HEK293 (cell line): ENCODE results near the gene CDK14.

Experiments used
- CTCF ChIA-PET: fragments of 350-600 bp; formaldehyde crosslinking; extraction: SDS; loops from one replicate; lab custom pipeline; 2021; ENCODE audit warnings: antibody characterized with exemption; lab: Yijun Ruan, JAX
- POLR2A ChIA-PET: fragments of 300-600 bp; formaldehyde crosslinking; extraction: SDS; loops from one replicate; lab custom pipeline; 2020; ENCODE audit warnings: antibody characterized with exemption, inconsistent platforms; lab: Yijun Ruan, JAX
- H3K27ac ChIP-seq: fragments of 200-500 bp; sonication (Bioruptor generic); 2 replicates; pipeline ENCODE4 v1.5.1; 2014; ENCODE audit warnings: low read depth, low read length, control low read depth, inconsistent platforms; ENCODE audit errors: extremely low read depth
- H3K36me3 ChIP-seq, 2 experiments: fragments of 200-500 bp in 1 of 2; sonication (Bioruptor generic) in 1 of 2; 1 replicate in 1 of 2; 2 replicates in 1 of 2; pipeline ENCODE4 v1.5.1; 2014 to 2017; ENCODE audit warnings: inconsistent platforms in 2 of 2, low read length in 2 of 2; ENCODE audit not compliant: control insufficient read depth in 2 of 2, insufficient read depth in 1 of 2
- H3K4me1 ChIP-seq: fragments of 200-500 bp; sonication (Bioruptor generic); 2 replicates; pipeline ENCODE4 v1.5.1; 2014; ENCODE audit warnings: mild to moderate bottlenecking, low read length, inconsistent platforms; ENCODE audit not compliant: control insufficient read depth, insufficient read depth
- H3K4me3 ChIP-seq: 2 replicates; pipeline ENCODE4 v1.5.1; 2011; ENCODE audit warnings: low read depth, mild to moderate bottlenecking, control low read depth, low read length, moderate library complexity
- H3K9me3 ChIP-seq: fragments of 200-500 bp; sonication (Bioruptor generic); 2 replicates; pipeline ENCODE4 v1.5.1; 2014; ENCODE audit warnings: low read depth, low read length, inconsistent platforms; ENCODE audit not compliant: control insufficient read depth, insufficient read depth
- GFI1B ChIP-seq: fragments of 450-650 bp; formaldehyde crosslinking; IDR thresholded peaks from 2 replicates; pipeline ENCODE4 v1.5.1; 2016; ENCODE audit warnings: missing biosample characterization, missing genetic modification characterization
- OSR2 ChIP-seq: fragments of 450-650 bp; formaldehyde crosslinking; IDR thresholded peaks from 2 replicates; pipeline ENCODE4 v1.5.1; 2016; ENCODE audit warnings: missing biosample characterization, missing genetic modification characterization
- ZFP3 ChIP-seq: fragments of 450-650 bp; formaldehyde crosslinking; IDR thresholded peaks from 2 replicates; pipeline ENCODE4 v1.5.1; 2016; ENCODE audit warnings: low read depth, missing biosample characterization, missing genetic modification characterization
- ZNF146 ChIP-seq: fragments of 450-650 bp; formaldehyde crosslinking; IDR thresholded peaks from 2 replicates; pipeline ENCODE4 v1.5.1; 2016; ENCODE audit warnings: missing biosample characterization, missing genetic modification characterization
- ZNF157 ChIP-seq: fragments of 450-650 bp; formaldehyde crosslinking; IDR thresholded peaks from 2 replicates; pipeline ENCODE4 v1.5.1; 2016; ENCODE audit warnings: missing biosample characterization, missing genetic modification characterization
- ZNF174 ChIP-seq: fragments of 450-650 bp; formaldehyde crosslinking; IDR thresholded peaks from 2 replicates; pipeline ENCODE4 v1.5.0; 2017; ENCODE audit warnings: missing biosample characterization, mild to moderate bottlenecking, missing genetic modification characterization
- ZNF19 ChIP-seq: fragments of 450-650 bp; formaldehyde crosslinking; IDR thresholded peaks from 2 replicates; pipeline ENCODE4; 2016; ENCODE audit warnings: missing biosample characterization, missing genetic modification characterization, low read depth
- ZNF202 ChIP-seq: fragments of 450-650 bp; formaldehyde crosslinking; IDR thresholded peaks from 2 replicates; pipeline ENCODE4 v1.5.1; 2016; ENCODE audit warnings: missing biosample characterization, missing genetic modification characterization, borderline replicate concordance
- ZNF211 ChIP-seq: fragments of 450-650 bp; formaldehyde crosslinking; IDR thresholded peaks from 2 replicates; pipeline ENCODE4 v1.5.1; 2016; ENCODE audit warnings: low read depth, missing biosample characterization, missing genetic modification characterization
- ZNF274 ChIP-seq, 2 experiments: fragments of 200-500 bp in 1 of 2; fragments of 450-650 bp in 1 of 2; sonication (Bioruptor generic) in 1 of 2; formaldehyde crosslinking in 1 of 2; IDR thresholded peaks; 2 replicates each; pipeline versions ENCODE4 v1.5.1 to v1.6.1; 2014 to 2016; ENCODE audit warnings: borderline replicate concordance in 1 of 2, inconsistent platforms in 1 of 2, low read length in 1 of 2, missing biosample characterization in 1 of 2, missing genetic modification characterization in 1 of 2
- ZNF530 ChIP-seq: fragments of 450-650 bp; formaldehyde crosslinking; IDR thresholded peaks from 2 replicates; pipeline ENCODE4 v1.5.1; 2016; ENCODE audit warnings: low read depth, missing biosample characterization, missing genetic modification characterization
- ZNF548 ChIP-seq: fragments of 450-650 bp; formaldehyde crosslinking; IDR thresholded peaks from 2 replicates; pipeline ENCODE4 v1.5.1; 2016; ENCODE audit warnings: missing biosample characterization, missing genetic modification characterization
- ZNF560 ChIP-seq: fragments of 450-650 bp; formaldehyde crosslinking; IDR thresholded peaks from 2 replicates; pipeline ENCODE4 v1.5.1; 2017; ENCODE audit warnings: missing biosample characterization, missing genetic modification characterization, borderline replicate concordance
- ZNF747 ChIP-seq: fragments of 450-650 bp; formaldehyde crosslinking; IDR thresholded peaks from 2 replicates; pipeline ENCODE4 v1.5.1; 2016; ENCODE audit warnings: missing biosample characterization, missing genetic modification characterization
- ZSCAN16 ChIP-seq: fragments of 450-650 bp; formaldehyde crosslinking; IDR thresholded peaks from 2 replicates; pipeline ENCODE4 v1.5.1; 2016; ENCODE audit warnings: missing biosample characterization, missing genetic modification characterization
- ZSCAN30 ChIP-seq: fragments of 450-650 bp; IDR thresholded peaks from 2 replicates; pipeline ENCODE4 v1.5.1; 2018; ENCODE audit warnings: missing biosample characterization, mild to moderate bottlenecking, missing genetic modification characterization, moderate library complexity
- ZXDB ChIP-seq: fragments of 450-650 bp; formaldehyde crosslinking; IDR thresholded peaks from 2 replicates; pipeline ENCODE4 v1.5.1; 2016; ENCODE audit warnings: missing biosample characterization, missing genetic modification characterization
- TF ChIP-seq, protein P1 (sequence below): fragments of 450-650 bp; formaldehyde crosslinking; IDR thresholded peaks from 2 replicates; pipeline ENCODE4 v1.5.1; 2016; ENCODE audit warnings: missing biosample characterization, missing genetic modification characterization, borderline replicate concordance
- TF ChIP-seq, protein P2 (sequence below): fragments of 450-650 bp; formaldehyde crosslinking; IDR thresholded peaks from 2 replicates; pipeline ENCODE4 v1.5.1; 2016; ENCODE audit warnings: missing biosample characterization, missing genetic modification characterization
- TF ChIP-seq, protein P3 (sequence below): fragments of 450-650 bp; formaldehyde crosslinking; IDR thresholded peaks from 2 replicates; pipeline ENCODE4 v1.5.1; 2016; ENCODE audit warnings: missing biosample characterization, missing genetic modification characterization
- TF ChIP-seq, protein P4 (sequence below): IDR thresholded peaks from 2 replicates; pipeline ENCODE4 v1.6.1; 2011; ENCODE audit warnings: mild to moderate bottlenecking, low read depth, low read length, borderline replicate concordance
- TF ChIP-seq, protein P5 (sequence below): fragments of 450-650 bp; formaldehyde crosslinking; IDR thresholded peaks from 2 replicates; pipeline ENCODE4 v1.5.1; 2016; ENCODE audit warnings: missing biosample characterization, missing genetic modification characterization

The CDK14 gene

DNA sequence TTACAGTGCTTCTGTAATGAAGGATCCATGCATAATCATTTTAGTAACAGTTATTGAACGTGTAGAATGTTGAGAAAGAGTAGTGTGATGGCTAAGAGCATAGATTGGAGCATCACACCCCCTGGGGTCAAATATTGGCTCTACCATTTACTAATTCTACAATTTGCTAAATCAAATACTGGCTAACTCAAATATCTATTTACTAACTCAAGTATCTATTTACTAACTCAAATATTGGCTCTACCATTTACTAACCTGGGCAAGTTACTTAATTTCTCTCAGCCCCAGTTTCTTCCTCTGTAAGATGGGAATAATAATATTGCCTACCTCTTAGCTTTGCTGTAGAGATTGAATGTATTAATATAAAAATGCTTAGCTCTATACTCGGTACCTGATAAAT is 64.0 kb downstream of the CDK14 start:
- Histone ChIP-seq H3K9me3 (no peaks in the 10 kb centered on the region), H3K36me3 (no peaks in the 10 kb centered on the region), H3K27ac (no peak overlapping the region), H3K4me3 (no peak overlapping the region), H3K4me1 (no peaks in the 10 kb centered on the region)
- TF ChIP-seq ZSCAN16 (tag by site-specific recombination) (no peak), ZSCAN30 (no peak)
- TF ChIP-seq, protein P1, sequence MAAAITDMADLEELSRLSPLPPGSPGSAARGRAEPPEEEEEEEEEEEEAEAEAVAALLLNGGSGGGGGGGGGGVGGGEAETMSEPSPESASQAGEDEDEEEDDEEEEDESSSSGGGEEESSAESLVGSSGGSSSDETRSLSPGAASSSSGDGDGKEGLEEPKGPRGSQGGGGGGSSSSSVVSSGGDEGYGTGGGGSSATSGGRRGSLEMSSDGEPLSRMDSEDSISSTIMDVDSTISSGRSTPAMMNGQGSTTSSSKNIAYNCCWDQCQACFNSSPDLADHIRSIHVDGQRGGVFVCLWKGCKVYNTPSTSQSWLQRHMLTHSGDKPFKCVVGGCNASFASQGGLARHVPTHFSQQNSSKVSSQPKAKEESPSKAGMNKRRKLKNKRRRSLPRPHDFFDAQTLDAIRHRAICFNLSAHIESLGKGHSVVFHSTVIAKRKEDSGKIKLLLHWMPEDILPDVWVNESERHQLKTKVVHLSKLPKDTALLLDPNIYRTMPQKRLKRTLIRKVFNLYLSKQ (tag by site-specific recombination): no peak
- CTCF ChIA-PET: interaction anchor here (0.6 kb wide), 1 partner anchor 369 kb away, joined by 5 read pairs; no protein-coding TSS in a partner anchor
- POLR2A ChIA-PET: no interaction called here

DNA sequence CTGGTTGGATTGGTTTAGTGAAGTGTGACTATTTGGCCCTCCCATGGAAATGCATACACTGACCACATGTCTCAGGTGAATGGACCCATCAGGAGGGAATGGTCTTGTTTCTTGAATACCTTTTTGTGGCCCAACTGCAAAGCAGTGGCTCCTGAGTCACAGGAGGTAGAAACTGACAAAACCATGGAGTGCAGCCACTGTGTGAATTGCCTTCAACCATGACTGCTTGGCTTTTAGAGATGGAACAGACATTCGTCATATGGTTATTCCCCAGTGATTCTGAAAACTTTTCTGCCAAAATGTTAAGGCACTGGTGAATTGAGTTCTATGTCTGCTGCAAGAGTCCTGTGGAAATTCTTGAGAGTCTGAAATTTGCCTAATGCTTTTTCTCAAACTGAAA is 64.7 kb downstream of the CDK14 start:
- ChIA-PET CTCF (interaction anchor here (1.0 kb wide), 1 partner anchor 32 kb away, joined by 3 read pairs; no protein-coding TSS in a partner anchor), POLR2A (no interaction called here)
- no peak overlapping the region for H3K4me3 ChIP-seq
- no peaks in the 10 kb centered on the region for H3K4me1 ChIP-seq
- H3K36me3 ChIP-seq: no peaks in the 10 kb centered on the region
- no peaks in the 10 kb centered on the region for H3K9me3 ChIP-seq
- no peak overlapping the region for H3K27ac ChIP-seq
- TF ChIP-seq ZNF202 (tag by site-specific recombination): no peak
- 0 out of 2 replicates have a peak, but pooled peaks have one; percentile 16 for TF ChIP-seq OSR2 (tag by site-specific recombination)

DNA sequence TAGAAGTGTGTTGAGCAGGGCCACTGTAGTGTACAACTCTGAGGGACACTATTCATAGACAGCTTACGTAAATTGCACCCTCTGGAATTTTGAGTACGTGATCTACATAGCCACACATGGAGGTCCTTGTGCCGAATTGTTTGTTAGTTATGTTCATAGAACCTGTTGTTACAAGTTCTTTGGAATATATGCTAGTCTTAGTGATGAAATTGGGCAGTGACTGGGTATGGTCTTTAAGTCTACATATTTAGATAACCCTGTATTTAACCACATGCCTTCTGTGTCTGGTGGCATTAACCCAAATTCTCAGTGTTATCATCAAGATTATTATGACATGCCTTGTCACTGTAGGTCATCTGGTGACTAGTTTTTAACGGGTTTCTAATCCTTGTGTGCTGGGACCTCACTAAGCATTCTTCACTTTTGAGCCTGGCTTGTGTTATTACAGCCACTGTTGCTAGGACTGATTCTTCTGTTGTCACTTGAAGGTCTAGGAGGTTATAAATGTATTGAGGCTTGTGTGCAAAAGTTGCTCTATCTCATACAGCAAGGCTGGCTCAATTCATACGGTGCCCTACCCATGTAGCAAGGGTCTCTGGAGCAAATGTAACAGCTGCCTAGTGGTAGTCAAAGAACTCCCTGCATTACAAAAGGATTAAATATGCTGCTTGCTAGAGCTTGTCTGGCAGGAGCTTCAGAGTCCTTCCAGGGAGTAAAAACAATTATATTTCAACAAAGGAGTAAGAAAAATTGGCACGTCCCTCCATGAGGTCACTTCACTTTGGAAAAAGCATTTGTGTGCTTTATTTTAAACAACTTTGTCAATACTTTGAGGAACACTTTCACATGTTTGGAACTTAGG is 65.4 kb downstream of the CDK14 start:
- no peak overlapping the region for H3K4me3 ChIP-seq
- H3K36me3 ChIP-seq: no peaks in the 10 kb centered on the region
- no peaks in the 10 kb centered on the region for H3K4me1 ChIP-seq
- no peak overlapping the region for H3K27ac ChIP-seq
- CTCF ChIA-PET: interaction anchor here (1.0 kb wide), 1 partner anchor 33 kb away, joined by 3 read pairs; no protein-coding TSS in a partner anchor
- POLR2A ChIA-PET: no interaction called here
- H3K9me3 ChIP-seq: no peaks in the 10 kb centered on the region
- TF ChIP-seq ZNF19 (no peak), ZNF157 (tag by site-specific recombination) (no peak), ZNF560 (no peak), ZNF530 (tag by site-specific recombination) (no peak), ZNF174 (tag by site-specific recombination) (no peak), ZFP3 (tag by site-specific recombination) (no peak), ZNF211 (tag by site-specific recombination) (no peak), GFI1B (tag by site-specific recombination) (no peak), ZNF747 (tag by site-specific recombination) (no peak), ZNF146 (tag by site-specific recombination) (no peak), ZNF274 (IDR thresholded peaks at IDR 0.05; ENCODE audit: low read length) (no peak), ZNF274 (tag by site-specific recombination; IDR thresholded peaks at IDR 0.05; ENCODE audit: borderline replicate concordance) (no peak), ZNF202 (tag by site-specific recombination) (no peak), ZNF548 (tag by site-specific recombination) (no peak), ZXDB (tag by site-specific recombination) (no peak)
- TF ChIP-seq, protein P2, sequence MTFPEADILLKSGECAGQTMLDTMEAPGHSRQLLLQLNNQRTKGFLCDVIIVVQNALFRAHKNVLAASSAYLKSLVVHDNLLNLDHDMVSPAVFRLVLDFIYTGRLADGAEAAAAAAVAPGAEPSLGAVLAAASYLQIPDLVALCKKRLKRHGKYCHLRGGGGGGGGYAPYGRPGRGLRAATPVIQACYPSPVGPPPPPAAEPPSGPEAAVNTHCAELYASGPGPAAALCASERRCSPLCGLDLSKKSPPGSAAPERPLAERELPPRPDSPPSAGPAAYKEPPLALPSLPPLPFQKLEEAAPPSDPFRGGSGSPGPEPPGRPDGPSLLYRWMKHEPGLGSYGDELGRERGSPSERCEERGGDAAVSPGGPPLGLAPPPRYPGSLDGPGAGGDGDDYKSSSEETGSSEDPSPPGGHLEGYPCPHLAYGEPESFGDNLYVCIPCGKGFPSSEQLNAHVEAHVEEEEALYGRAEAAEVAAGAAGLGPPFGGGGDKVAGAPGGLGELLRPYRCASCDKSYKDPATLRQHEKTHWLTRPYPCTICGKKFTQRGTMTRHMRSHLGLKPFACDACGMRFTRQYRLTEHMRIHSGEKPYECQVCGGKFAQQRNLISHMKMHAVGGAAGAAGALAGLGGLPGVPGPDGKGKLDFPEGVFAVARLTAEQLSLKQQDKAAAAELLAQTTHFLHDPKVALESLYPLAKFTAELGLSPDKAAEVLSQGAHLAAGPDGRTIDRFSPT (tag by site-specific recombination): no peak
- TF ChIP-seq, protein P3, sequence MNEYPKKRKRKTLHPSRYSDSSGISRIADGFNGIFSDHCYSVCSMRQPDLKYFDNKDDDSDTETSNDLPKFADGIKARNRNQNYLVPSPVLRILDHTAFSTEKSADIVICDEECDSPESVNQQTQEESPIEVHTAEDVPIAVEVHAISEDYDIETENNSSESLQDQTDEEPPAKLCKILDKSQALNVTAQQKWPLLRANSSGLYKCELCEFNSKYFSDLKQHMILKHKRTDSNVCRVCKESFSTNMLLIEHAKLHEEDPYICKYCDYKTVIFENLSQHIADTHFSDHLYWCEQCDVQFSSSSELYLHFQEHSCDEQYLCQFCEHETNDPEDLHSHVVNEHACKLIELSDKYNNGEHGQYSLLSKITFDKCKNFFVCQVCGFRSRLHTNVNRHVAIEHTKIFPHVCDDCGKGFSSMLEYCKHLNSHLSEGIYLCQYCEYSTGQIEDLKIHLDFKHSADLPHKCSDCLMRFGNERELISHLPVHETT (tag by site-specific recombination): no peak
- TF ChIP-seq, protein P4, sequence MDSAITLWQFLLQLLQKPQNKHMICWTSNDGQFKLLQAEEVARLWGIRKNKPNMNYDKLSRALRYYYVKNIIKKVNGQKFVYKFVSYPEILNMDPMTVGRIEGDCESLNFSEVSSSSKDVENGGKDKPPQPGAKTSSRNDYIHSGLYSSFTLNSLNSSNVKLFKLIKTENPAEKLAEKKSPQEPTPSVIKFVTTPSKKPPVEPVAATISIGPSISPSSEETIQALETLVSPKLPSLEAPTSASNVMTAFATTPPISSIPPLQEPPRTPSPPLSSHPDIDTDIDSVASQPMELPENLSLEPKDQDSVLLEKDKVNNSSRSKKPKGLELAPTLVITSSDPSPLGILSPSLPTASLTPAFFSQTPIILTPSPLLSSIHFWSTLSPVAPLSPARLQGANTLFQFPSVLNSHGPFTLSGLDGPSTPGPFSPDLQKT: no peak
- TF ChIP-seq, protein P5, sequence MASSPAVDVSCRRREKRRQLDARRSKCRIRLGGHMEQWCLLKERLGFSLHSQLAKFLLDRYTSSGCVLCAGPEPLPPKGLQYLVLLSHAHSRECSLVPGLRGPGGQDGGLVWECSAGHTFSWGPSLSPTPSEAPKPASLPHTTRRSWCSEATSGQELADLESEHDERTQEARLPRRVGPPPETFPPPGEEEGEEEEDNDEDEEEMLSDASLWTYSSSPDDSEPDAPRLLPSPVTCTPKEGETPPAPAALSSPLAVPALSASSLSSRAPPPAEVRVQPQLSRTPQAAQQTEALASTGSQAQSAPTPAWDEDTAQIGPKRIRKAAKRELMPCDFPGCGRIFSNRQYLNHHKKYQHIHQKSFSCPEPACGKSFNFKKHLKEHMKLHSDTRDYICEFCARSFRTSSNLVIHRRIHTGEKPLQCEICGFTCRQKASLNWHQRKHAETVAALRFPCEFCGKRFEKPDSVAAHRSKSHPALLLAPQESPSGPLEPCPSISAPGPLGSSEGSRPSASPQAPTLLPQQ (tag by site-specific recombination): no peak
